Smooth muscle cell (in vitro differentiated cells): ENCODE results near the gene PAK5. TPM values are rescaled to one million over a fixed set of nuclear protein-coding genes. Genes with fewer than 3 reads are reported as not detected.

Experiments
- DNase-seq: peaks from one replicate; lab custom pipeline; 2025; ENCODE audit not compliant: unreplicated experiment; lab: John Stamatoyannopoulos, UW
- H2AFZ ChIP-seq: fragments of 200-600 bp; sonication (generic); 2 replicates; pipeline ENCODE4 v1.6.0; 2016; ENCODE audit warnings: antibody characterized with exemption, low read depth, mild to moderate bottlenecking
- H3F3A ChIP-seq: fragments of 200-600 bp; sonication (generic); 2 replicates; pipeline ENCODE4 v1.6.0; 2017; ENCODE audit warnings: antibody characterized with exemption, low read depth
- H3K27ac ChIP-seq: fragments of 200-600 bp; sonication (generic); 2 replicates; pipeline ENCODE4 v1.5.1; 2016; ENCODE audit warnings: low read depth, mild to moderate bottlenecking
- H3K27me3 ChIP-seq: fragments of 200-600 bp; sonication (generic); 2 replicates; pipeline ENCODE4 v1.6.1; 2016; ENCODE audit warnings: low read depth, mild to moderate bottlenecking
- H3K36me3 ChIP-seq: fragments of 200-600 bp; sonication (generic); 2 replicates; pipeline ENCODE4 v1.5.1; 2016; ENCODE audit warnings: low read depth
- H3K4me1 ChIP-seq: fragments of 200-600 bp; sonication (generic); 2 replicates; pipeline ENCODE4 v1.5.1; 2016; ENCODE audit warnings: low read depth
- H3K4me2 ChIP-seq: fragments of 200-600 bp; sonication (generic); 2 replicates; pipeline ENCODE4 v1.6.0; 2016; ENCODE audit warnings: mild to moderate bottlenecking
- H3K4me3 ChIP-seq: fragments of 200-600 bp; sonication (generic); 2 replicates; pipeline ENCODE4 v1.5.1; 2016; ENCODE audit warnings: mild to moderate bottlenecking
- H3K79me2 ChIP-seq: fragments of 200-600 bp; sonication (generic); 2 replicates; pipeline ENCODE4 v1.6.0; 2016; ENCODE audit warnings: low read depth, mild to moderate bottlenecking
- H3K9ac ChIP-seq: fragments of 200-600 bp; sonication (generic); 2 replicates; pipeline ENCODE4 v1.6.0; 2016; ENCODE audit warnings: low read depth
- H3K9me3 ChIP-seq: fragments of 200-600 bp; sonication (generic); replicated peaks from 2 replicates; pipeline ENCODE4 v1.5.1; 2016; ENCODE audit warnings: low read depth
- H4K20me1 ChIP-seq: fragments of 200-600 bp; sonication (generic); 2 replicates; pipeline ENCODE4 v1.6.0; 2016; ENCODE audit warnings: low read depth
- CTCF ChIP-seq: fragments of 200-600 bp; sonication (generic); IDR thresholded peaks from 2 replicates; pipeline ENCODE4 v1.5.1; 2017; ENCODE audit warnings: borderline replicate concordance, mild to moderate bottlenecking, antibody characterized with exemption; ENCODE audit not compliant: insufficient read depth, poor library complexity, severe bottlenecking
- WGBS: methylation state at CpG from one replicate; pipeline ENCODE4 v1.1.7; 2016; ENCODE audit warnings: low lambda C conversion rate; 5-methylcytosine and 5-hydroxymethylcytosine counted together
- polyA plus RNA-seq: library from polyadenylated mRNA; unstranded; fragments of >200 nt; fragmentation: Nextera tagmentation; extraction: Ambion mirVana; gene quantifications from 2 replicates; pipeline ENCODE4 v1.2.1, GENCODE V29; 2016
- total RNA-seq: library from RNA; depleted of rRNA; stranded (reverse); fragments of >200 nt; gene quantifications from 2 replicates; pipeline ENCODE4 v1.2.3, GENCODE V29; 2014

Gene PAK5
- total and polyA plus RNA-seq, 2 experiments from 2014 or later: 0.13 TPM; not detected in 1

GRCh38 chr20:9632265-9632664 is 206.6 kb downstream of the PAK5 start:
- Histone ChIP-seq H4K20me1 (no peaks in the 10 kb centered on the region), H3K4me1 (no peaks in the 10 kb centered on the region), H3K4me2 (no peak overlapping the region), H2AFZ (no peak overlapping the region), H3K36me3 (no peaks in the 10 kb centered on the region), H3K4me3 (no peak overlapping the region), H3K27ac (no peak overlapping the region), H3K9ac (no peak overlapping the region), H3K79me2 (no peaks in the 10 kb centered on the region), H3K9me3 (no peaks in the 10 kb centered on the region), H3F3A (no peaks in the 10 kb centered on the region), H3K27me3 (no peaks in the 10 kb centered on the region)
- 78% methylated on average over 4 of the region's 4 CpGs for WGBS
- DNase-seq: no peak
- TF ChIP-seq CTCF: no peak

GRCh38 chr20:9630554-9630953 is 208.3 kb downstream of the PAK5 start:
- no peak overlapping the region for H3K9ac ChIP-seq
- H3K36me3 ChIP-seq: no peaks in the 10 kb centered on the region
- DNase-seq: no peak
- no peak overlapping the region for H3K27ac ChIP-seq
- WGBS: 80% methylated on average over 2 of the region's 2 CpGs
- no peaks in the 10 kb centered on the region for H3F3A ChIP-seq
- H3K4me3 ChIP-seq: no peak overlapping the region
- H3K27me3 ChIP-seq: no peaks in the 10 kb centered on the region
- H2AFZ ChIP-seq: no peak overlapping the region
- no peaks in the 10 kb centered on the region for H3K79me2 ChIP-seq
- no peaks in the 10 kb centered on the region for H4K20me1 ChIP-seq
- TF ChIP-seq CTCF: no peak
- no peak overlapping the region for H3K4me2 ChIP-seq
- H3K9me3 ChIP-seq: no peaks in the 10 kb centered on the region
- no peaks in the 10 kb centered on the region for H3K4me1 ChIP-seq

GRCh38 chr20:9629831-9630230 is 209.0 kb downstream of the PAK5 start:
- Histone ChIP-seq H3K79me2 (no peaks in the 10 kb centered on the region), H4K20me1 (no peaks in the 10 kb centered on the region), H3F3A (no peaks in the 10 kb centered on the region), H3K27me3 (no peaks in the 10 kb centered on the region), H3K9me3 (no peaks in the 10 kb centered on the region), H3K27ac (no peak overlapping the region), H3K36me3 (no peaks in the 10 kb centered on the region), H2AFZ (no peak overlapping the region), H3K4me2 (no peak overlapping the region), H3K4me3 (no peak overlapping the region), H3K9ac (no peak overlapping the region), H3K4me1 (no peaks in the 10 kb centered on the region)
- WGBS: 86% methylated on average over 5 of the region's 5 CpGs
- TF ChIP-seq CTCF: no peak
- DNase-seq: no peak

- no peak overlapping the region for H2AFZ ChIP-seq
- H3K36me3 ChIP-seq: no peaks in the 10 kb centered on the region
- H3K27ac ChIP-seq: no peak overlapping the region
- H3K4me3 ChIP-seq: no peak overlapping the region
- no peaks in the 10 kb centered on the region for H3F3A ChIP-seq
- DNase-seq: no peak
- H4K20me1 ChIP-seq: no peaks in the 10 kb centered on the region
- no peaks in the 10 kb centered on the region for H3K9me3 ChIP-seq
- H3K79me2 ChIP-seq: no peaks in the 10 kb centered on the region
- H3K9ac ChIP-seq: no peak overlapping the region
- H3K4me2 ChIP-seq: no peak overlapping the region
- WGBS: 89% methylated on average over 2 of the region's 2 CpGs
- no peaks in the 10 kb centered on the region for H3K4me1 ChIP-seq
- no peaks in the 10 kb centered on the region for H3K27me3 ChIP-seq
- no peak for TF ChIP-seq CTCF
Observed at GRCh38 chr20:9628589-9628988, 210.3 kb downstream of the PAK5 start.
